Measurements from ENCODE around the gene PLA1A.
A peak's percentile ranks its signal among the peaks of the same experiment; 100 is the strongest.
"Not testable (repeated sequence)": the region's sequence is repeated elsewhere in the genome, so short reads cannot be mapped to it uniquely, and the experiment has no call there.

Gene PLA1A

GRCh38 chr3:119665954-119666559, 68.4 kb downstream of the PLA1A start:
- DNase-seq = no peak

- no peak for DNase-seq
Observed at GRCh38 chr3:119669906-119670570, 72.4 kb downstream of the PLA1A start.

- no peak for DNase-seq
Observed at GRCh38 chr3:119672776-119673175, 75.1 kb downstream of the PLA1A start.

- DNase-seq = no peak
Observed at GRCh38 chr3:119673875-119674274, 76.2 kb downstream of the PLA1A start.

- no peak for DNase-seq
Observed at GRCh38 chr3:119675188-119675874, 77.6 kb downstream of the PLA1A start.

- peak; percentile 26 for DNase-seq
Observed at GRCh38 chr3:119676020-119676419, 78.3 kb downstream of the PLA1A start.

GRCh38 chr3:119676771-119677640, 79.3 kb downstream of the PLA1A start, which contains the start of gene COX17:
TSS of gene COX17 (minus strand) at chr3:119677406. CDS start at chr3:119677310, 96 bp downstream.
- DNase-seq = peak; percentile 94

- DNase-seq = no peak
Observed at GRCh38 chr3:119677641-119677934, 79.9 kb downstream of the PLA1A start.

GRCh38 chr3:119678209-119678608, 80.5 kb downstream of the PLA1A start:
- DNase-seq = not testable (repeated sequence)

All from NCI-H2227 treated with DMSO at 0.1 percent for 48 hours (cell line).